Sigmoid colon (tissue), 4 donors: ENCODE data around the gene CNTNAP5.

Experiments used
- CTCF ChIP-seq, 4 experiments: fragments of 450-650 bp in 3 of 4; fragments of 200-600 bp in 1 of 4; IDR thresholded peaks; one replicate each; pipeline ENCODE4 v1.5.1; 2016 to 2019; ENCODE audit warnings: antibody characterized with exemption in 4 of 4, mild to moderate bottlenecking in 3 of 4, moderate library complexity in 2 of 4
- POLR2A ChIP-seq, 2 donors: fragments of 450-650 bp; IDR thresholded peaks; one replicate each; pipeline ENCODE4 v1.6.1; 2016; ENCODE audit warnings: antibody characterized with exemption in 2 of 2, mild to moderate bottlenecking in 2 of 2, moderate library complexity in 2 of 2
- POLR2AphosphoS5 ChIP-seq, 4 donors: sonication (generic); formaldehyde crosslinking; IDR thresholded peaks; one replicate each; pipeline ENCODE4 v1.6.1; 2017; ENCODE audit warnings: antibody characterized with exemption in 4 of 4

GRCh38 chr2:124289615-124290014 lies 264.5 kb downstream of the CNTNAP5 start:
- TF ChIP-seq POLR2A (IDR thresholded peaks at IDR 0.05) (no peak), CTCF (IDR thresholded peaks at IDR 0.05) (no peak), POLR2AphosphoS5 (IDR thresholded peaks at IDR 0.05) (no peak)
